B cell (primary cell): ENCODE measurements around the gene HNRNPLL.

Source experiments
- EZH2 ChIP-seq: IDR thresholded peaks from 2 replicates; pipeline ENCODE4 v1.6.1; 2012; ENCODE audit warnings: borderline replicate concordance, low read depth, mild to moderate bottlenecking, moderate library complexity, low read length; ENCODE audit not compliant: insufficient read depth, poor library complexity, severe bottlenecking
- TF ChIP-seq, protein P1 (sequence below): fragments of 200-600 bp; IDR thresholded peaks from one replicate; pipeline ENCODE4 v1.8.0; 2022; ENCODE audit warnings: antibody characterized with exemption, mild to moderate bottlenecking

DNA sequence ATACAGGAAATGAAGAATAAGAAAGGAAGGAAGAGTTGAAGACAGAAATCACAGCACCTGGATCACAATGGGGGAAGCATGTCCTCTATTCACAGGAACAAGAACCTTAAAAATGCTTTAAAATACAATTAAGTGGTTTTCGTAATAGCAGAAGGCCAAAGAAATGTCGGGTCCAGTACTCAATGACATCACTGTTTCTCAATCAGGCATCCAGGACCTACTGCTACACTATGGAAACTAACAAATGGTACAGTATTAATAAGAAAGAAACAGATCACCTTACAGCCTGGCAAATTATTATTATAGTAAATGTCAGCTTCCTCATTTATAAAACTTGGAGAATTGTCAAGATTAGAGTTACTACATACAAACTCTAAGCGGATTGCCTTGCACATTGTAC lies 15.8 kb downstream of the HNRNPLL start:
- TF ChIP-seq, protein P1, sequence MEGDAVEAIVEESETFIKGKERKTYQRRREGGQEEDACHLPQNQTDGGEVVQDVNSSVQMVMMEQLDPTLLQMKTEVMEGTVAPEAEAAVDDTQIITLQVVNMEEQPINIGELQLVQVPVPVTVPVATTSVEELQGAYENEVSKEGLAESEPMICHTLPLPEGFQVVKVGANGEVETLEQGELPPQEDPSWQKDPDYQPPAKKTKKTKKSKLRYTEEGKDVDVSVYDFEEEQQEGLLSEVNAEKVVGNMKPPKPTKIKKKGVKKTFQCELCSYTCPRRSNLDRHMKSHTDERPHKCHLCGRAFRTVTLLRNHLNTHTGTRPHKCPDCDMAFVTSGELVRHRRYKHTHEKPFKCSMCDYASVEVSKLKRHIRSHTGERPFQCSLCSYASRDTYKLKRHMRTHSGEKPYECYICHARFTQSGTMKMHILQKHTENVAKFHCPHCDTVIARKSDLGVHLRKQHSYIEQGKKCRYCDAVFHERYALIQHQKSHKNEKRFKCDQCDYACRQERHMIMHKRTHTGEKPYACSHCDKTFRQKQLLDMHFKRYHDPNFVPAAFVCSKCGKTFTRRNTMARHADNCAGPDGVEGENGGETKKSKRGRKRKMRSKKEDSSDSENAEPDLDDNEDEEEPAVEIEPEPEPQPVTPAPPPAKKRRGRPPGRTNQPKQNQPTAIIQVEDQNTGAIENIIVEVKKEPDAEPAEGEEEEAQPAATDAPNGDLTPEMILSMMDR = no peak
- no peak for TF ChIP-seq EZH2
